Ovary (tissue), 3 donors: ENCODE measurements around the gene ATP2C2.

Experiments
- EP300 ChIP-seq: sonication (generic); formaldehyde crosslinking; IDR thresholded peaks from one replicate; pipeline ENCODE4 v1.6.1; 2017; ENCODE audit warnings: antibody characterized with exemption
- POLR2A ChIP-seq: fragments of 450-650 bp; IDR thresholded peaks from one replicate; pipeline ENCODE4 v1.6.1; 2017; ENCODE audit warnings: antibody characterized with exemption, mild to moderate bottlenecking, moderate library complexity
- TF ChIP-seq, protein P1 (sequence below), 3 donors: fragments of 450-650 bp in 2 of 3; fragments of 200-600 bp in 1 of 3; IDR thresholded peaks; one replicate each; pipeline versions ENCODE4 v1.5.1 to v1.8.0; 2016 to 2022; ENCODE audit warnings: antibody characterized with exemption in 3 of 3, mild to moderate bottlenecking in 1 of 3
- donor health status: DM: no; HTN: no; CAD: no.

GRCh38 chr16:84502075-84502474, 133.7 kb downstream of the ATP2C2 start:
- TF ChIP-seq EP300 = no peak
- TF ChIP-seq POLR2A = no peak
- TF ChIP-seq, protein P1, sequence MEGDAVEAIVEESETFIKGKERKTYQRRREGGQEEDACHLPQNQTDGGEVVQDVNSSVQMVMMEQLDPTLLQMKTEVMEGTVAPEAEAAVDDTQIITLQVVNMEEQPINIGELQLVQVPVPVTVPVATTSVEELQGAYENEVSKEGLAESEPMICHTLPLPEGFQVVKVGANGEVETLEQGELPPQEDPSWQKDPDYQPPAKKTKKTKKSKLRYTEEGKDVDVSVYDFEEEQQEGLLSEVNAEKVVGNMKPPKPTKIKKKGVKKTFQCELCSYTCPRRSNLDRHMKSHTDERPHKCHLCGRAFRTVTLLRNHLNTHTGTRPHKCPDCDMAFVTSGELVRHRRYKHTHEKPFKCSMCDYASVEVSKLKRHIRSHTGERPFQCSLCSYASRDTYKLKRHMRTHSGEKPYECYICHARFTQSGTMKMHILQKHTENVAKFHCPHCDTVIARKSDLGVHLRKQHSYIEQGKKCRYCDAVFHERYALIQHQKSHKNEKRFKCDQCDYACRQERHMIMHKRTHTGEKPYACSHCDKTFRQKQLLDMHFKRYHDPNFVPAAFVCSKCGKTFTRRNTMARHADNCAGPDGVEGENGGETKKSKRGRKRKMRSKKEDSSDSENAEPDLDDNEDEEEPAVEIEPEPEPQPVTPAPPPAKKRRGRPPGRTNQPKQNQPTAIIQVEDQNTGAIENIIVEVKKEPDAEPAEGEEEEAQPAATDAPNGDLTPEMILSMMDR (IDR thresholded peaks at IDR 0.05) = no peak
